Pulmonary artery endothelial cell (primary cell): ENCODE data around the gene SLC9A4. TPM values are rescaled to one million over a fixed set of nuclear protein-coding genes. Genes with fewer than 3 reads are reported as not detected.

ENCODE experiments used
- DNase-seq: peaks from one replicate; pipeline ENCODE4 v3.0.0-alpha.2; 2011; ENCODE audit warnings: low read depth, low spot score
- total RNA-seq: library from RNA; depleted of rRNA; stranded (reverse); fragments of >200 nt; gene quantifications from 2 replicates; pipeline ENCODE4 v1.2.3, GENCODE V29; 2014

SLC9A4 gene
- total RNA-seq, 1 donor from 2014 or later = not detected

DNA sequence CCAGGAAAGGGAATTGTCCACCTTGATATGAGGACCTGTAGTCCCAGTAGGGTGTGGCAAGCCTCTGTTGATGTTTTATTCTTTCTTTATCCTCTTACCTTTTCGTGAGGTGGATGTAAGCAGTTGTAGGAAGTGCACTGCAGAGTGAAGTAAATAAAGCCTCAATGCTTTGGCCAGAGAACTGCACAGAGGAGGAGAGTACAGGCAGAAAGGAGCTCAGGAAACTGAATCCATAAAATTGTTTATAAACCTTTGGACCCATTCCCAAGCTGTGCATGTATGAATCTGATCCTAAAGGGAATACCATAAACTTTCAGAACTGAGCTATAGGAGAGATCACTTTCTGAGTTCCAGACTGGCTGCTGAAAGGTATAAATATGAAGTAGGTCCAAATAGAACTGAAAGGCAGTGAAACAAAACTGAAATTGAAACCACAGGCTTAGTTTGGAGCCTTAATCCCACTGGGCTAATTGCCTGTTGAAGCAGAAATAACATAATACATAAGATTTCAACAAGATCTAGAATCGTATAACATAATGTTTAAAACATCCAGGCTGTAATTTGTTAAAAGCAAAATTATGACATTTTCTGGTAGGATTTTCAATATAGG, 17.9 kb upstream of the SLC9A4 start:
- DNase-seq = no peak

DNA sequence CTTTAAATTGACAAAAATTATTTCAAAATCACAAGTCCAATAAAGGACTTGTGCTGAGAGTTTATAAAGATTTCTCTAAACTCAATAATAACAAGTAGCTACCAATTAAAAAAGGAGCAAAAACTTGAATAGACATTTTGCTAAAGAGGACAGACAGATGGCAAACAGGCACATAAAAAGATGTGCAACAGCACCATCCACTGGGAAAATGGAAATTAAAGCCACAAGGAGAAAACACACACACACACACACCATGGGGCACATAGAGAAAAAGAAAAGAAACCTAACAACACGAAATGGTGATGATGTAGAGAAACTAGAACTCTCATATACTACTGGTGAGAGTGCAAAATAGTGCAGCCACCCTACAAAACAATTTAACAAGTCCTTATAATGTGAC, 12.6 kb upstream of the SLC9A4 start:
- DNase-seq = no peak

DNA sequence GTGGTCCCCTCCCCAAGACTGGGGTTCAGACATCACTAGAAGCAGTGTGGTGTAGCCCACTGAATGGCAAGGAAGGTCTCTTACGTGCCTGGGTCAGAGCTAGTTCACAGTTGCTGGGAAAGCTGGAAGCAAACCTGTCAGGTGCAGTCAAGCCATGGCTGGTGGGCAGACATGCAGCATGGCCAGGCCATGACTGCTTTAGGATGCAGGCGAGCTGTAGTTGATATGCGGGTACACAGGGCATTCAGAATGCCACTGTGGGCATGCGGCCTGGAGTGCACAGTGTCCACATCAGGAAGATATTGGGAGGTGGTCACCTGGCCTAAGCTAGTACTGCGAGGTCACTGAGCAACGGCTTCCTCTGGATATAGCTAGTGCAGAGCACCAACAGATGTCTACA, 11.8 kb upstream of the SLC9A4 start:
- DNase-seq = no peak

DNA sequence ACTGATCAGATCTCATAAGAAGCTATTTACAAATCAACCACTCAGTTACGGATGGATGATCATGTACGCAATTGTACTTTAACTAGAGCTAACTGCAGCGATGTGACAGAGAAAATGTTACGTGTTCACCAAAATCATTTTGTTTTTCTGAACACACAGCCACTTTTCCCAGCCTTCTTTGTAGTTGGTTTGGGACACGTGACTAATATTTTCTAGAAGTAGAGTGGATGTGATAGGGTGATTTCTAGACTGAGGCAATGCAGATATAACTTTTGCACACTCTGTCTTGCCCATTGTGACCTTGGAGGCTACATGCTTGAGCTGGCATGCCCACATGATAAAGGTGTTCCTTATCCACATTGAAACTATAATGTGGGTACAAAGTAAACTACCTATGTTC, 9.9 kb upstream of the SLC9A4 start:
- no peak for DNase-seq

DNA sequence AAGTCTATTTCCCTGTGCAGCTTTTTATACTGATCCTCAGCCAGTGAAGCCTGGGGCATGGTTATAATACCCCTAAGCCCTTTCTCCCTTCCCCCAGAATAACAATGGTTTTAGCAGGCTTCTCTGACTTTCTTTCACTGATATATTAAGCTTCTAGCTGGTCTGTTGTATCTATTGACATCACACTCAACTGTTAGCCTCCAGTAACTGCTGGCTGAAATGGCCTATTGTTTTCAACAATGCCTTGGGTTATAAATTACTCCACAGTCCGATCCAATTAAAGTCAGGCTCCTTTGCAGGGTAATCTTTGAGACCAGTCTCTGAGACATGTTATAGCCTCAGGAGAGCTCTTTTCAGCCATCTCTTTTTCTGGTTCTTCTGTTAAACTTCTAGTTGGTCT, 2.9 kb upstream of the SLC9A4 start:
- DNase-seq = no peak

DNA sequence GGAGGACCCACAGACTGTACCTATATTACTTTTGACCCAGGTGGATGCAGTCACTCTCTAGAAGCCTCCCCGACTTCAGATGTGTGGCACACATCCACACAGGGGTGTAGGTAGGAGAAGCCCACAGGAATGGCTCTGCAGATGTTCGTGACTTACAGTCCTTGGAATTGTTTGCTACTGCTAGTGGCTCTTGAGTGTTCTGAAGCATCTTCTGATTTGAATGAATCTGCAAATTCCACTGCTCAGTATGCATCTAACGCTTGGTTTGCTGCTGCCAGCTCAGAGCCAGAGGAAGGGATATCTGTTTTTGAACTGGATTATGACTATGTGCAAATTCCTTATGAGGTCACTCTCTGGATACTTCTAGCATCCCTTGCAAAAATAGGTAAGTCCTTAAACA, 605 bp downstream of the SLC9A4 start:
- no peak for DNase-seq

DNA sequence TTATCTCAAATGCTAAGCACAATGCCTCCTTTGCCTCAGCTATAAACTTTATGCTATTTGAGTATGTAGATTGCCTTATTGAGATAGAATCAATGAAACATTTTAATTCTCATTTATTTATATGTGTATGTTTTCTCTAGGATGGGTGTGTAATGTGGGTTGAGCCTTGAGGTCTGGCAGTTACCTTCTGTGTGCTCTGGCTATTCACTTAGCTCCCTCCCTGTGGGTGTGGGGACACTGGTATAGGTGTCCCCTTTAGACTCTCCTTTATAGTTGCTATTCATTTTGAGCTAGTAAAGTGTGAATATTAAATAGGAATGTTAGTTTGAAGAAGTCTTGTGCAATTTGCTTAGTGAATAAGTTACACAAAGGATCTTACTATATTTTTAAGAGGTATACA, 1.8 kb downstream of the SLC9A4 start:
- no peak for DNase-seq

DNA sequence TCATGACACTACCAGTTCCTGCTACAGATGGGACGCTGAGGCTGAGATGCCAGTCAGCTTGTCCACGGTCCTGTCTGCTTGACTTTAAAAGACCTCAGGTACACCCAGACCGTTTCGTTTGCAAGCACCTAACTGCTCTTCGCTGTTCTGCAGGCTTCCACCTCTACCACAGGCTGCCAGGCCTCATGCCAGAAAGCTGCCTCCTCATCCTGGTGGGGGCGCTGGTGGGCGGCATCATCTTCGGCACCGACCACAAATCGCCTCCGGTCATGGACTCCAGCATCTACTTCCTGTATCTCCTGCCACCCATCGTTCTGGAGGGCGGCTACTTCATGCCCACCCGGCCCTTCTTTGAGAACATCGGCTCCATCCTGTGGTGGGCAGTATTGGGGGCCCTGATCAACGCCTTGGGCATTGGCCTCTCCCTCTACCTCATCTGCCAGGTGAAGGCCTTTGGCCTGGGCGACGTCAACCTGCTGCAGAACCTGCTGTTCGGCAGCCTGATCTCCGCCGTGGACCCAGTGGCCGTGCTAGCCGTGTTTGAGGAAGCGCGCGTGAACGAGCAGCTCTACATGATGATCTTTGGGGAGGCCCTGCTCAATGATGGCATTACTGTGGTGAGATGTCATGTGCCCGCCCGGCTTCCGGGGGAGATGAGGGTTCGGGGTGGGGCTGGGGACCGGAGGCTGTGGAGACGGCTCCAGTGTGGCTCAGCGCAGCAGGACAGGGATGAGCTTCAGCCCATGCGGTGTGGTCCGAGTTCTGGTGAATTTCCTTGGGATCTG, 5.9 kb downstream of the SLC9A4 start:
- DNase-seq = no peak

DNA sequence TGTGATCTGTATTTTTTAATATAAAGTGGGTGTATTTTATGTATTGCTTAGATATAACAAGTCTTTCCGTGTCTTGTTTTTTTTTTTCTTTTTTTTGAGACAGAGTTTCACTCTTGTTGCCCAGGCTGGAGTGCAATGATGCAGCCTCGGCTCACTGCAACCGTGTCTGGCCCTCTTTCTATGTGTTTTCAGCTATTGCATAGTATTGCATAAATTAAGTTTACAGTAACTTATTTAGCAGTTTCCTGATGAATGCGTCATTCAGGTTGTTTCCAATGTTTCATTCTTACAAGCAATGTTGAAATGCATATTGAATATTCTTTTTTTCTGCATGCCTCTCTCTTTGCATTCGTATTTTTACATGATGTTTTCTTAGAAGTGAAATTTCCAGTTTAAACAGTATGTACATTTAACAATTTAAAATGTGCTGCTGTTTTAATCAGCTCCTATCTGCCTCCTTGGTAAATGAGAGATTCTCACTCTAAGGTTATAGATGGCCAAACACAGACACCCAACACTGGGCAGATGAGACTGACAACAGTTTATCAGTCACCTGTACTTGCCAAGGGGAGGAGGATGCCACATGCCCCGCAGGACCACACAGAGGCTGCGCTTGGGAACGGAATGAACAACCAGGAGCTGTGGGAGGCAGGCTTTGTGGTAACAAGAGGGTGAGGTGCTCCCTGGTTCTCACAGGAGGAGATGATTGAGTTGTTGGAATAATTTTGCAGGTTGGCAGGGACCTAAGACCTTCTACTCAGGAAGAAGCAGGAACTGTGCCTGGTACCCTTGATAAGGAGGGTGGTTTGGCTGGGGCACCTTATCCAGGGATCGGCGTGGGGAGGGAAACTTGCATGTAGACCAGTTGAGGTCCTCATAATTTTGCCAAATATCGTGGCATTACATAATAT, 7.5 kb downstream of the SLC9A4 start:
- DNase-seq = no peak

DNA sequence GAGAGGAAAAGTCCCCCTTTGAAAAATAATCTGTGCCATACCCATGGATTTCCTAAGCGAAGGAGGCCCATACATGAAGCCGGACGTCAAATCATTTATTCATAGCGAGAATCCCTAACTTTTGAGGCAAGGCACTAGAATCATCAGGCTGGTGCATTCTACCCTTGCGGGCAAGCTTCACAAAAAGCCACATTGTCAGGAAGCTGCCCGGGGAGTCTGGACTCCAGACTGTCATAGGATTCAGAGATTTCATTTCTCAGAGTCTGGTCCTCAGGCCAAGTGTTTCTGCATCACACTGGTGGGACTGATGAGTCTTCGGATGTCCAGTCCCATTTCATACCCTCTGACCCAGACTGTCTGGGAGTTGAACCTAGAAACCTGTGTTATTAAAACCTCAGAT, 8.9 kb downstream of the SLC9A4 start:
- DNase-seq = no peak

DNA sequence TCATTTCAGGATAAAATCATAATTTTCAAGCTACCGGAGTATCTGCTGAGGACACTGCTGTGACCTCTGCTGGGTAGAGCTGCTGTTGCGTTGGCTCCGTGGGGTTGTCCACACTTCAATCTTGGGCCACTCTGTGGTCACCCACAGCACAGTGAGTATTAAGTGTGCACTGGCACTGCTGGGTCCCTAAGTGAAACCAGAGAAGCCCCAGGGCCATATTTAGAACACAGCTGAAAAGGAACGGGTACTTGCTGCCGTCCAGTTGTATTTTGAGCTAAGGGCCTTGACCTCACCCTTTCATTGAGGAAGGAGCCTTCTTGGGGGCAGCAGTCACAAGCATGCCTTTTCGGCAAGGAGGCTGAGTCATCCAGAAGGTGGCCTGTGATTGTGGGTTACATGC, 10.1 kb downstream of the SLC9A4 start:
- no peak for DNase-seq

DNA sequence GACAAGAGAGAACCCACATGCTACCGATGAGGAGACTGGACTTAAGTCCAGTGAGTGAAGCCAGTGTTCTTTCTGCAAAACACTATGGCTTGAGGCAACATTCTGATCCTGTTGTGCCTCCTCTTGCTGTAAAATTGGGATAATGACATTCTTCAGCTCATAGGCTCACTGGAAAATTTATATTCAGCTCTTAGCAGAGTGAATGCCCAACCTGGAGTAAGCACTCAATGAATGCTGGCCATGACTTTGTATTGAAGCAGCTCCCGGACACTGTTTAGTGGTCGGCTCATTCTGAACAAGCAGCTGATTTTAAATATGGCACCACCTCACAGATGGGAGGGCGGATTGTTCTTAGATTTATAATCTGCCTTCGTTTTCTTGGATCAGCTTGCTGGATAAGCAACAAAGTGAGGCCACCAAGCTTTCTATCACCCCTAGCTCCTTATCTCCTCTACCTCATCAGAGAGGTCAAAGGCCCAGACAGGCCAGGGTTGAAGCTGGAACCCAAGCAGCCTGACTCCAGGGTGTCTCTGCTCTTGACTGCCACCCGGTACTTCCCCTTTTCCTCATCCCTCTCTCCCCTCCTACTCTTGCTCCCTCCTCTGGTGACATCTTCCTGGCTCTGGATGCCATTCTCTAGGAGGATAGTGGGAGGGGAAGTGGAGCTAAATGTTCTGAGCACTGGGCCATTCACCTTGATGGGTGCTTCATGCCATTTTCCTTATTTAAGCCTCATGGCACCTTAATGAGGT, 11.5 kb downstream of the SLC9A4 start:
- DNase-seq = no peak

DNA sequence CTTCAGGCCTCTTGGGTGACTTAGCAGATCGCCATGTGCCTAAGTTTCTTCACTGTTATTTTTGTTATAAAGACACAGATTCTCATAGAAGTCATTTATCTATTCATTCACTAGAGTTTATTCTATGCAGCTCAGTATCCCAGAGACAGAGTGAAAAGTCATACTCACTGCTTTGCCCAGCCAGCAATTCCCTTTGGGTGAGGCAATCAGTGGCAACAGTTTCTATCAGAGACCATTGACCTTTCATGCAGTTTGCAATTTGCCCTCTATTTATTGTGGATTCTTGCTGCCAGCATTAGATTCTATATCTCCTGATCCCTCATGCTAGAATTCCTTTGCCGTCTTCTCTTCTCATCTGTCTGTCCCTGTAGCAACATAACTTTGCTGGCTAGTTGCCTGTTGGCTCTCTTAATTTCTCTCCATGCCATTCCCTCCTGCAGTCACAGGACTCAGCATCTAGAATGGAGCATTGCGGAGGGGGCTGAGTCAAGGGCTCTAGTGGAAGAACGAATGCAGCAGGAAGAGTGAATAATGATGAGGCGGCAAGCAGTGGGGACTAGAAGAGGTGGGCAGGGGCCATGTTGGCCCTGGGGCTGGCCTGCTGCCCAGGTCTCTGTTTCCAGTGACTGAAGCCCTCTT, 12.2 kb downstream of the SLC9A4 start:
- no peak for DNase-seq

DNA sequence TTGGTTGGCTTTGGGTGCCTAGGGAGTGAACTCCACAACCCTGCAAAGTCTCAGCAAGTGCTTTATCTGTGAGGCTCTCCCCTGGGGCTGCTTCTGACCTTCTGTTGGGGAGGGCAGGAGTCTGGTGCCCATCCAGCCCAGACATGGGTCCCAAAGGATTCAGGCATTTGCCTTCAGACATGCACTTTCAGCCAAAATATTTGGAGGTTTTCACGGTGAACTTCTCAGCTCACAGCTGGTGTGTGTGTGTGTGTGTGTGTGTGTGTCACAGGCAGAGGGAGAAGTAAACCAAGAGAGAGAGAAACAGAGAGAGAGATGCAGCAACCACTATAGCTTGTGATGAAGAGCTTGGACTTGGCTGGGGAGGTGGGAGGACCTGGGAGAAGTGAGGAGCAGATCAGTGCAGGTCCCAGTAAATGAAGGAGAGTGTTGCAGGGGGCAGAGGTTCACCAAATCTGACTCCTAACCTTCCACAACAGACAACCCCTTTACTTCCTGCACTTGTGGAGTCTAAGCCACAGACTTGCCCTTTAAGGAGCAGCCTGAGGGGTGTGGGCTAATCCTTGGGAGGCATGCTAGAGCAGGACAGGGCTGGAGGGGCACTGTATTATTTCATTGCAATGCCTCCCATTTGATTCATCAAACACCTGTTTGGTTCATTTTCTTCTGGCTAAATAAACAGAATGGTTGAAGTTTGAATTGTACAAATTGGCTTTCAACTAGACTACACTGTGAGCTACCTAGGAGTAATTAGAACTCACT, 14.1 kb downstream of the SLC9A4 start:
- DNase-seq = no peak

DNA sequence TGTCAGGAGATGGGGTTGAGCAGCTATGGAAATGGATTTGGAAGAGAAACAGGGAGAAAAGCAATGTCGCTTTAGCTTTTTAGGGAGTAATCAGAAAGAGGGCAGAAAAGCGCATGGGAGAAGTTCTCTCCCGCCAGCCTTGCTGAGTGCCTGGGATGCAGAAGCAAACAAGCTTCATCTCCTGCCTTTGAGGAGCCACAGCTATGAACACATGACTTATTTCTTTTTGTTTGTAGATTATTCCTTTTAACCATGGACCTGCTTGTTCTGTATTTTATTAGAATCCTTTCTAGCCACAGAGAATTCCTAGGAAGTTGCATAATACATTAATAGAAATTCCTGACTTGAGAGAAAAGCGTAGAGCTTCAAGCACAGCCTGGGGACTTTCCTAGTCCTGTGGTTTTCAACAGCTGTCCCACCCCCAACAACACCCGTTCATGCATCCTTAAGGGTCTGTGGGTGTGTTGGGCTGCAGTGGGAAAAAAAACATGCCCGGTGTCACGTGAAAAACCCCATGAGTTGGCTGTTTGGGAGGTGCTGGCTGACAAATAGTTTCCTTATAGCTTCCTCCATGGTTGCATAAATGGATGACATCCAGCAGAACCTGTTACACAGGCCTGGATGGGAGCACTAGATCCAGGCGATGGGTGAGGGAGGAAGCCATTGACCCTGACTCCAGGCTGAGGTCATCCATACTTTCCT, 14.9 kb downstream of the SLC9A4 start:
- DNase-seq = no peak

DNA sequence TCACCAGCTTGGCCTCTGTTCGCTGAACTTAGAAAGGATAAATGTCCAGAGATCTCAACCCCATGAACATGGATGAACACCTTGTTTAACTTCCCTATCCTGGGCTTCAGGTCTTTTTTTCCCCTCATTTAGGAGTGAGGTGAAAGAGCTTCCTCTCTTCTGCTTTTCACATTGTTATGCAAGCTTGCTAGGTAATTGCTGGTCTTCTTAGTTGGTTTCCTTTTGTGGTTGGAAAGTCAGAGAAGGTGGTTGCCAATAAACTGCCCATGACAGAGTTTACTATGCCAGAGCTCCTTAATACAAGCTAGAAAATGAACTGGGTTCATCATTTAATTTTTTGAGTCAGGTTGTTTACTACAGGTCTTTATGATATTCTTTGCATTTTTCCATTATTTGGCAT, 16.6 kb downstream of the SLC9A4 start:
- DNase-seq = no peak

DNA sequence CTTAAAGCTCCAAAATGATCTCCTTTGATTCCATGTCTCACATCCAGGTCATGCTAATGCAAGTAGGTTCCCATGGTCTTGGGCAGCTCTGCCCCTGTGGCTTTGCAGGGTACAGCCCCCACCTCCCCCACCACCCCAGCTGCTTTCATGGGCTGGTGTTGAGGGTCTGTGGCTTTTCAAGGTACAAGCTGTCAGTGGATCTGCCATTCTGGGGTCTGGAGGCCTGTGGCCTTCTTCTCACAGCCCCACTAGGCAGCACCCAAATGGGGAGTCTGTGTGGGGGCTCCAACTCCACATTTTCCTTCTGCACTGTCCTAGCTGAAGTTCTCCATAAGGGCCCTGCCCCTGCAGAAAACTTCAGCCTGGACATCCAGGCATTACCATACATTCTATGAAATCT, 19.0 kb downstream of the SLC9A4 start:
- DNase-seq = no peak

DNA sequence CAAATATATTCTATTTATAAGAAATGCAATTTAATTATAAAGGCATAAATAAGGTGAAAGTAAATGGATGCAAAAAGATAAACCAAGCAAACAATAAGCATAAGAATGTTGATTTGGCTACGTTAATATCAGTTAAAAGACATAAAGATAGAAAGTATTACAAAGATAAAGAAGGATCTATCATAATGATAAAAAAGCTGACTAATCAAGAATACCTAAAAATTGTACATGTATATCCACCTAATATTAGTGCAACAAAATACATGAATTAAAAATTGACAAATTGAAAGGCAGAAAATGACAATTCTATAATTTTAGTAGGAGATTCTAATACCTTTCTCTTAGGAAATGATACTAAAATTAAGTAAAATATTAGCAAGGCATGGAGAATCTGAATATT, 21.5 kb downstream of the SLC9A4 start:
- no peak for DNase-seq

DNA sequence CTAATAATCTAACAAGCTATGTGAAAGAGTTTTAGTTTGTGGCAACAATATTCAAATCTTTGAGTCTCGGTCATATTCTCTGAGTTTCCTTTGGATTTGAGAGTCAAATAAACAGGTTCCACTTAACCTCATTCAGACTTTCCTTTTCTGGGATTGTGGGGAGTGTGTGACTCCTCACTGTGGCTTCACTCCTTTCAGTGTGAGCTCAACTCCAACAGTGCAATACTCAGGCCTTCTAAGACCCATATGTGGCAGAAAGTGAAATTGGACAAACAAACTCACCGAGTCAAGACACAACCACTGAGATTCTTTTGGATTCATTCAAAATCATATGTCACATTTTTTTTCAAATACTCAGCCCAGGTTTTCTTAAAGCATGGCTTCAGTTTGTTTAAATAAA, 25.4 kb downstream of the SLC9A4 start:
- no peak for DNase-seq

DNA sequence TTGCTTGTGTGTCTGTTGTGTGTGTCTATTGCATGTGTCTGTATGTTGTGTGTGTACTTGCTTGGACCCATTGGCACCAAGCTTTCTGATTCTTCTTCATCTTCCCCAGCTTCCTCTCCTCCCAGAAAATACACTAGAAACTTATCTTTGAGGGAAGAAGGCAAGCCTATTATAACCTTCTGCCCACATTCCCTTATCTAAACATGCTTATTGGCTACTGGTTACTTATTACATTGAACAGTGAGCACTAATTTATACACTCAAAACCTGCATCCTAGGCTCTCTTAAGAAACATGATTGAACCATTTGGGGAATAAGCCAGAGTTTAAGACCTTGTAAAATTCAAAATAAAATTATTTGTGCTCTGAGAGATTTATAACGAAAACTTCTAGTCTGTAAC, 26.5 kb downstream of the SLC9A4 start:
- DNase-seq = no peak
